ENCODE measurements around the gene FNDC3B.

Gene FNDC3B

GRCh38 chr3:172309059-172309458 is 269.7 kb downstream of the FNDC3B start:
- no peaks in the 10 kb centered on the region for H4K20me1 ChIP-seq (ENCODE audit: low read depth, low read length)
- H3K9ac ChIP-seq (ENCODE audit: low read length): no peak overlapping the region
- no peaks in the 10 kb centered on the region for H3K36me3 ChIP-seq (ENCODE audit: low read length)
- H3K27me3 ChIP-seq (ENCODE audit: low read length): no peaks in the 10 kb centered on the region
- TF ChIP-seq, protein P1, sequence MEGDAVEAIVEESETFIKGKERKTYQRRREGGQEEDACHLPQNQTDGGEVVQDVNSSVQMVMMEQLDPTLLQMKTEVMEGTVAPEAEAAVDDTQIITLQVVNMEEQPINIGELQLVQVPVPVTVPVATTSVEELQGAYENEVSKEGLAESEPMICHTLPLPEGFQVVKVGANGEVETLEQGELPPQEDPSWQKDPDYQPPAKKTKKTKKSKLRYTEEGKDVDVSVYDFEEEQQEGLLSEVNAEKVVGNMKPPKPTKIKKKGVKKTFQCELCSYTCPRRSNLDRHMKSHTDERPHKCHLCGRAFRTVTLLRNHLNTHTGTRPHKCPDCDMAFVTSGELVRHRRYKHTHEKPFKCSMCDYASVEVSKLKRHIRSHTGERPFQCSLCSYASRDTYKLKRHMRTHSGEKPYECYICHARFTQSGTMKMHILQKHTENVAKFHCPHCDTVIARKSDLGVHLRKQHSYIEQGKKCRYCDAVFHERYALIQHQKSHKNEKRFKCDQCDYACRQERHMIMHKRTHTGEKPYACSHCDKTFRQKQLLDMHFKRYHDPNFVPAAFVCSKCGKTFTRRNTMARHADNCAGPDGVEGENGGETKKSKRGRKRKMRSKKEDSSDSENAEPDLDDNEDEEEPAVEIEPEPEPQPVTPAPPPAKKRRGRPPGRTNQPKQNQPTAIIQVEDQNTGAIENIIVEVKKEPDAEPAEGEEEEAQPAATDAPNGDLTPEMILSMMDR (IDR thresholded peaks at IDR 0.05; ENCODE audit: insufficient read depth, low read length, poor library complexity, severe bottlenecking): no peak
- TF ChIP-seq EZH2phosphoT487 (conservative IDR thresholded peaks at IDR 0.05; ENCODE audit: low read length): no peak
- no peaks in the 10 kb centered on the region for H3K79me2 ChIP-seq (ENCODE audit: insufficient read depth, low read length)
- H3K4me2 ChIP-seq (ENCODE audit: low read depth, low read length, poor library complexity, severe bottlenecking): no peak overlapping the region
- H2AFZ ChIP-seq (ENCODE audit: low read depth, low read length, severe bottlenecking): no peak overlapping the region
- no peaks in the 10 kb centered on the region for H3K9me3 ChIP-seq (ENCODE audit: insufficient read depth, low read length)
- no peak overlapping the region for H3K27ac ChIP-seq (ENCODE audit: low read depth, low read length)
- no peak overlapping the region for H3K4me3 ChIP-seq (ENCODE audit: insufficient read depth, low read length, poor library complexity, severe bottlenecking)
- no peaks in the 10 kb centered on the region for H3F3A ChIP-seq (ENCODE audit: insufficient read depth)
- H3K9me2 ChIP-seq (replicated peaks; ENCODE audit: insufficient read depth, low read length): no peaks in the 10 kb centered on the region

GRCh38 chr3:172309741-172310427 is 270.5 kb downstream of the FNDC3B start:
- Histone ChIP-seq H3K9me2 (replicated peaks; ENCODE audit: insufficient read depth, low read length) (no peaks in the 10 kb centered on the region), H3K27me3 (ENCODE audit: low read length) (no peaks in the 10 kb centered on the region), H3K9ac (ENCODE audit: low read length) (no peak overlapping the region), H3K4me2 (ENCODE audit: low read depth, low read length, poor library complexity, severe bottlenecking) (no peak overlapping the region), H2AFZ (ENCODE audit: low read depth, low read length, severe bottlenecking) (no peak overlapping the region), H3F3A (ENCODE audit: insufficient read depth) (no peaks in the 10 kb centered on the region), H3K4me3 (ENCODE audit: insufficient read depth, low read length, poor library complexity, severe bottlenecking) (no peak overlapping the region), H3K9me3 (ENCODE audit: insufficient read depth, low read length) (no peaks in the 10 kb centered on the region), H3K27ac (ENCODE audit: low read depth, low read length) (no peak overlapping the region), H4K20me1 (ENCODE audit: low read depth, low read length) (no peaks in the 10 kb centered on the region), H3K79me2 (ENCODE audit: insufficient read depth, low read length) (no peaks in the 10 kb centered on the region), H3K36me3 (ENCODE audit: low read length) (no peaks in the 10 kb centered on the region)
- no peak for TF ChIP-seq EZH2phosphoT487 (conservative IDR thresholded peaks at IDR 0.05; ENCODE audit: low read length)

GRCh38 chr3:172310428-172310760 is 271.0 kb downstream of the FNDC3B start:
- TF ChIP-seq, protein P1 (IDR thresholded peaks at IDR 0.05; ENCODE audit: insufficient read depth, low read length, poor library complexity, severe bottlenecking): no peak
- H3K9me3 ChIP-seq (ENCODE audit: insufficient read depth, low read length): no peaks in the 10 kb centered on the region
- H4K20me1 ChIP-seq (ENCODE audit: low read depth, low read length): no peaks in the 10 kb centered on the region
- H3K79me2 ChIP-seq (ENCODE audit: insufficient read depth, low read length): no peaks in the 10 kb centered on the region
- H3K9me2 ChIP-seq (replicated peaks; ENCODE audit: insufficient read depth, low read length): no peaks in the 10 kb centered on the region
- H3K36me3 ChIP-seq (ENCODE audit: low read length): no peaks in the 10 kb centered on the region
- no peaks in the 10 kb centered on the region for H3K27me3 ChIP-seq (ENCODE audit: low read length)
- H3F3A ChIP-seq (ENCODE audit: insufficient read depth): no peaks in the 10 kb centered on the region
- H2AFZ ChIP-seq (ENCODE audit: low read depth, low read length, severe bottlenecking): no peak overlapping the region
- H3K4me2 ChIP-seq (ENCODE audit: low read depth, low read length, poor library complexity, severe bottlenecking): no peak overlapping the region
- H3K9ac ChIP-seq (ENCODE audit: low read length): no peak overlapping the region
- H3K4me3 ChIP-seq (ENCODE audit: insufficient read depth, low read length, poor library complexity, severe bottlenecking): no peak overlapping the region
- H3K27ac ChIP-seq (ENCODE audit: low read depth, low read length): no peak overlapping the region

- no peak for TF ChIP-seq EZH2phosphoT487 (conservative IDR thresholded peaks at IDR 0.05; ENCODE audit: low read length)
- TF ChIP-seq, protein P1 (IDR thresholded peaks at IDR 0.05; ENCODE audit: insufficient read depth, low read length, poor library complexity, severe bottlenecking): no peak
- Histone ChIP-seq H2AFZ (ENCODE audit: low read depth, low read length, severe bottlenecking) (no peak overlapping the region), H3K9me3 (ENCODE audit: insufficient read depth, low read length) (no peaks in the 10 kb centered on the region), H3F3A (ENCODE audit: insufficient read depth) (no peaks in the 10 kb centered on the region), H3K4me3 (ENCODE audit: insufficient read depth, low read length, poor library complexity, severe bottlenecking) (no peak overlapping the region), H3K27me3 (ENCODE audit: low read length) (no peaks in the 10 kb centered on the region), H3K9me2 (replicated peaks; ENCODE audit: insufficient read depth, low read length) (no peaks in the 10 kb centered on the region), H4K20me1 (ENCODE audit: low read depth, low read length) (no peaks in the 10 kb centered on the region), H3K79me2 (ENCODE audit: insufficient read depth, low read length) (no peaks in the 10 kb centered on the region), H3K27ac (ENCODE audit: low read depth, low read length) (no peak overlapping the region), H3K9ac (ENCODE audit: low read length) (no peak overlapping the region), H3K4me2 (ENCODE audit: low read depth, low read length, poor library complexity, severe bottlenecking) (no peak overlapping the region), H3K36me3 (ENCODE audit: low read length) (no peaks in the 10 kb centered on the region)
These were observed 271.8 kb downstream of the FNDC3B start for GRCh38 chr3:172311217-172311616.

Data from SU-DHL-6 (cell line).